Fibroblast of skin of abdomen (primary cell): ENCODE measurements around the gene LITAF.
A peak's percentile ranks its signal among the peaks of the same experiment; 100 is the strongest.
"Not testable (repeated sequence)": the region's sequence is repeated elsewhere in the genome, so short reads cannot be mapped to it uniquely, and the experiment has no call there.

Source experiments
- DNase-seq: peaks from one replicate; pipeline ENCODE4 v3.0.0-alpha.2; 2013

The LITAF gene

DNA sequence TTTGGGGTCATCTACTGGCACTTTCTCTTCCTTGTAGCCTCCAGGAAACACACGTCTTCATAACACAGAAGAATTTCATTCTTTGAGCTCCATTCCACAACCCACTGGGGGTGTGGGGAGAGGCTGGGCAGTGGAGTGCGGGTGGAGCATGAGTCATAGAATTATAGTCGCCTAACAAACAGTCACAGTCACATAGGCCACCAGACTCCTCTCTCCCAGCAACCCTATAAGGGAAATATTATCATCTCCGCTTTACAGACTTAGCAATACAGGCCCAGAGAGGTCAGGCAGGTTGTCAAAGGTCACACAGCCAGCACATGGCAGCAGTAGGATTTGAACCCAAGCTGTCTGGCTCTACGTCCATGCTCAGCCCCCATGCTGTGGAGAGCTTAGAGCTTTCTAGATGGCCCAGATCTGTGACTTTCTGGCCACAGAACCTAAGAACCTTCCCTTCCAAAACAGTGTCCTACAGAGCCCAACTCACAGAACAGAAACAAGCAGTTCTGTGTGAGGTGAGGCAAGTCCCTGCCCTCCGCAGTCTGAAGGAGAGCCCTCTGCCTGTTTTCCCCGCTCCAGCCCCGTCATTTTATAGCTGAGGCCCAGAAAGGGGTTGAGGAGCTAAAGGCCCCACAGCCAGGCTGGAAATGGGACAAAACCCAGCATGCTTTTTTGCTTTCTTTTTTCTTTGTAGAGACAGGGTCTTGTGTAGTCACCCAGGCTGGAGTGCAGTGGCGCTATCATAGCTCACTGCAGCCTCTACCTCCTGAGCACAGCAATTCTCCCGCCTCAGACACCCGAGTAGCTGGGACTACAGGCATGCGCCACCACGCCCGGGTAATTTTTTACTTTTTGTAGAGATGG lies 10.7 kb upstream of the LITAF start:
- DNase-seq, result peak; percentile 24

DNA sequence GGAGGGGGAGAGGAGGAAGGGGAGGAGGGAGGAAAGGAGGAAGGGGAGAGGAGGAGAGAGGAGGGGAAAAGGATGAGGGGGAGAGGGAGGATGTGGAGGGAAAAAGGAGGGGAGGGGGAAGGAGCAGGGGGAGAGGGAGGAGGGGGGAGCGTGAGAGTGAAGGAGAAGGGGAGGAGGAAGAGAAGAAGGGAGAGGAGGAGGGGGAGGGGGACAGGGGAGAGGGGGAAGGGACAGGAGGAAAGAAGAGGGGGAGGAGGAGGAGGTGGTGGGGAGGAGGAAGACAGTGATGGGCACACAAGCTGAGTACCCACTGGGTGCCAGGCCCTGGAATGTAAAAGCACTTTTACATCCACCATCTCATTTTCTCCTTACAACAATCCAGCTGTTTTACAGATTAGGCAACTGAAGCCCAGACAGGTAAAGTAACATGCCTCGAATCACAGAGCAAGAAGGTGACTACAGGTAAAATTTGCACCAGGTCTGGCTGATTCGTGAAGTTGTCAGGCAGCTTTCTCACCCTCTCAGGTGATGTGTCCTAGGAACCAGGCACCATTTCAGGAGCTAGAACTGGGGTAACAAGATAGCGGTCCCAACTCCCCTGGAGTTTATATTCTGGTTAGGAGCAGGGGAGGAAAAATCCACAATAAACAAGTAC lies 10.0 kb upstream of the LITAF start:
- DNase-seq, result no peak

DNA sequence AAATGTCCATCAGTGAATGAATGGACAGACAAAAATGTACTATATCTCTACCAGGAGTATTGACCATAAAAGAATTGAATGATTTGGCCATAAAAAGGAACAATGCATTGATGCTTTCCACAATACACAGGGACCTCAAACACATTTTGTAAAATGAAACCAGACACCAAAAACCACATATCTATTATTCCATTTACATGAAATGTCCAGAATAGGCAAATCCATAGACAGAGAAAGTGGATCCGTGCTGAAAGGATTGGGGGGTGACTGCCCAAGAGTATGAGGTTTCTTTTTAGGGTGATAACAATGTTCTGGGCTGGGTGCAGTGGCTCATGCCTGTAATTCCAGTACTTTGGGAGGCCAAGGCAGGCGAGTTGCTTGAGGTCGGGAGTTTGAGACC lies 6.9 kb upstream of the LITAF start:
- DNase-seq, result peak; percentile 37

DNA sequence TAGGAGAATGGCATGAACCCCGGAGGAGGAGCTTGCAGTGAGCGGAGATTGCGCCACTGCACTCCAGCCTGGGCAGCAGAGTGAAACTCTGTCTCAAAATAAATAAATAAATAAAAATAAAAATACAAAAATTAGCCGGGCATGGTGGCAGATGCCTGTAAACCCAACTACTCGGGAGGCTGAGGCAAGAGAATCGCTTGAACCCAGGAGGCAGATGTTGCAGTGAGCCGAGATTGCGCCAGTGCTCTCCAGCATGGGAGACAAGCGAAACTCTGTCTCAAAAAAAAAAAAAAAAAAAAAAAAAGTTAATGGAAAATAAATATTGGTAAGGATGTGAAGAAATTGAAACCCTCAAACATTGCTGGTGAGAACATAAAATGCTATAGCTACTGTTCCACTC lies 6.4 kb upstream of the LITAF start:
- not testable (repeated sequence) for DNase-seq

DNA sequence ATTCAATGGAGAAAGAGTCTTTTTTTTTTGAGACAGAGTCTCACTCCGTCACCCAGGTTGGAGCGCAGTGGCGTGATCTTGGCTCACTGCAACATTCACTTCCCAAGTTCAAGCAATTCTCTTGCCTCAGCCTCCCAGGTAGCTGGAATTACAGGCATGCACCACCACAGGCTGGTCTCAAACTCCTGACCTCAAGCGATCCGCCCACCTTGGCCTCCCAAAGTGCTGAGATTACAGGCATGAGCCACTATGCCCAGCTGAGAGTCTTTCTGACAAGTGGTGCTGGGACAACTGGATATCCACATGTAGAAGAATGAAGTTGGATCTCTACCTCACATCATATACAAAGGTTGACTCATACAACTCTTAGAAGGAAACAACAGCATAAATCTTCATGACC lies 4.9 kb upstream of the LITAF start:
- not testable (repeated sequence) for DNase-seq

DNA sequence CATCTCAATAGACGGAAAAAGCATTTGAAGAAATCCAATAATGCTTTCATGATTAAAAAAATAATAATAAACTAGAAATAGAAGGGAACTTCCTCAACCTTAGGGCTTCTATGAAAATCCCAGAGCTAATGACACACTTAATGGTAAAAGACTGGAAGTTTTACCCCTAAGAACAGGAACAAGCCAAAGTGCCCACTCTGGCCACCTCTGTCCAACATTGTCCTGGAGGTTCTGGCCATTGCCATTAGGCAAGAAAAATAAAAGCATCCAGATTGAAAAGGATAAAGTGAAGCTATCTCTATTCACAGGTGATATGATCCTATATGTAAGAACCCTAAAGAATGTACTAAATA lies 2.5 kb upstream of the LITAF start:
- DNase-seq, result no peak

DNA sequence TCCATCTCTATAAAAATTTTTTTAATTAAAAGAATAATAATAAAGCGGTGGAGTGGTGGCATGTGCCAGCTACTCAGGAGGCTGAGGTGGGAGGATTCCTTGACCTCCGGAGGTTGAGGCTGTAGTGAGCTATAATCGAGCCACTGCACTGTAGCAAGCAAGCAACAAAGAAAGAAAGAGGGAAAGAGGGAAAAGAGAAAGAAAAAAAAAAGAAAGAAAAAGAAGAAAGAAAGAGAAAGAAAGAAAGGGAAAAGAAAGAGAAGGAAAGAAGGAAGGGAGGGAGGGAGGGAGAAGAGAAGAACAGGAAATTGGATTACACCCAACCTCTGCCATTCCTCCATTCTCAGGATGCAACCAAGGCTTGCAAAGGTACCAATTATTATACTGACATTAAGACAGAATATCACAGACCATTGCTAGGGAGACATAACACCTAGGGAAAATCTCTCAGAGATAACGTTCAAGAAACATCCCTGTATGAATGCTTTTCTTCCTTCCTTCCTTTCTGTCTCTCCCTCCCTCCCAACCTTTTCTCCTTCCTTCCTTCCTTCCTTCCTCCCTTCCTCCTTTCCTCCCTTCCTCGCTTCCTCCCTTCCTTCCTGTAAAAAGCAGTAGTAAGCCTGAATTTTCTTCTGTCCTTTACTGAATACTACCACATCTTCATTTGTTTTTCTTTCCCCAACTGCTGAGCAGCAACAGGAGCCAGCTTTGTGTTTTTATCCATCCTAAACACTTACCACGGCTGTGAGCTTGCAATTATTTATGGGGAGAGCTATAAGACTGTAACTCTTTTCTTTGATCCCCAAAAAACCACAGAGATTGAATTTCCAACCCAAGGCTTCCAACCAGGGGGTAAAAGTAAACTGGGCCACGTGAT lies 1.8 kb upstream of the LITAF start:
- no peak for DNase-seq

DNA sequence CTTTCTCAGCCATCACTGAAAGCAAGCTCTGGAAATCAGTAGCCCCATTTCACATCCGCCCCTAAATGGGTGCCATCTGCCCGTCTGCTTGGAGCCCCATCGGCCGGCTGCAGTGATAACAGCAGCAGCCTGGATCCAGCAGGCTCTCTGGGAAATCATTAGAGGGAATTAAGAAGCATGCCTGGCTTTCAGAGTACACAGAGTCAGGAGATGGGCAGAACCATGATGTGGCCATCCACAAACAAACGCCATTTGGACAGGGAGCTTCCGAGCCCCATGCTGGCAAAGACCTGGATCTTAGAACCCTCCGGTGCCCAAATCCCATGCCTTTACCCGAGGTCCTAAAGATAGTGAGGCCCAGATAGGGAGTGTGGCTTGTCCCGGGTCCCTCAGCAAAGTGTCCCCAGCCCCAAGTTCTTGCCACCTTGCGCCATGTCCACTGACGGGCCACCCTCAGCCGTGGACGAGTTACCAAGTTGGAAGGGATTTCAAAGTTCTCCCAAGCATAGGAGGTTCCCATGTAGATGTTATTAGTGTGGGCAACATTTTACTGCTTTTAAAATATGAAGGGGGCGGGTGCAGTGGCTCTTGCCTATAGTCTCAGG lies 1.0 kb upstream of the LITAF start:
- no peak for DNase-seq

DNA sequence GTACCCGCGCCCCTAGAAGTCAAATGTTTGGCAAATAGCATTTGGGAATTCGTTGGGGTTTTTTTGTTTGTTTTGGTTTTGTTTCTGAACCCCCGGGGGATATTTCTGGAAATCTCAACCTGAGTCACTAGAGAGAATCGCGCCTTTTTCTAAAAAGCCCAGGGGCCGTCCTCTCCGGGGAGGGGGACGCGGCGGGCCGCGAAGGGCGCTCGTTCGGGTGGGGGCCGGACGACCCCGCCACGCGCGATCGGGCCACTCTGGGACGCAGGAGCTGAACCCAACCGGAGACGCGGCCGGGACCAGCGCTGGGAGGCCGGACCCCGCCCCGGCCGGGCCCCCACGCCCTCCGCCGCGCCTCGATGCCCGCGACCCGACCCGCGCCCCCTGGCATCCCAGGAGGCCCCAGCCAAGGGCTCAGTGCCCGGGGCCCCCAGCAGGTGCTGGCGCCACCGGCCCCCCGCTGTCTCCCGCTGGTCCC lies 302 bp downstream of the LITAF start:
- no peak for DNase-seq

DNA sequence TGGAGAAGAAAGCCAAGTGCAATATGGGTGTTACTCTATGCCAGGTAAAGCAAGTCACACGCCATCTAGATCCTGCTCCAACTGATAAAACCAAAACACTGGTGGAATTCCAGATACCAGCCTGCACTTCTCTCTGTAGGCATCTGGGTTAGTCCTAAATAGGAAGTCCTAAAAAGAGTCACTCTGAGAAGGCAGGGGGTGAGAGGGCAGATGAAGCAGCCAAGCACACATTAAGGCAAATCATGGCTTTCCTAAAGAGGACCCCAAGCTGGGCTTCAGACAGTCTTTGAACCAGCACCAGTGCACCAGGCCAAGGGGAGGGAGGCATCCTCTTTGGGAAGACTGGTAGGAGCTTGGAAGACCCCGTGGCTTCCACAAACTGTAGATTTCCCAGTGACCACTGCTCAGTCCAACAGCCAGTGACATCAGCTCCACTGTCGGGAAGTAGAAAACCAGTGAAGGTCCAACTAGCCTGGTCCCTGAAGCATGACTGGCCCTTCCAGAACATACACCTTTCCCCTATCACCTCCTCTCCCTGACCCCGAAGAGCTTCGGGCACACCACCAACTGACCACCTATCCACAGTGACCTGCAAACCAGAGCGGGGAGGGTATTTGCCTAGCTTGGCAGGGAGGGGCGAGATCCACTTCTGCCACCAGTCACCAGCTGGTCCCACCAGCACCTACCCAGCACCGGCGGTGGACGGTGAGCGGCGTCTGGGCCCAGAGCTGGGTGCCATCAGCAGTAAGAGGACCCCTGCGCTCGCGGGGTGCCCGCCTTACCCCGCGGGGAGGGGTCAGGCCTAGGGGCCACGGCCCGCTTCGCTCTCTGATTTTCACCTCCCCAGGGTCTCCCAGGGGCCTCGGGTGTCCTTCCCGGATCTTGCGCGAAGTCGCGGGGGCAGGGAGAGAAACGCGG lies 1.0 kb downstream of the LITAF start:
- DNase-seq, result no peak

DNA sequence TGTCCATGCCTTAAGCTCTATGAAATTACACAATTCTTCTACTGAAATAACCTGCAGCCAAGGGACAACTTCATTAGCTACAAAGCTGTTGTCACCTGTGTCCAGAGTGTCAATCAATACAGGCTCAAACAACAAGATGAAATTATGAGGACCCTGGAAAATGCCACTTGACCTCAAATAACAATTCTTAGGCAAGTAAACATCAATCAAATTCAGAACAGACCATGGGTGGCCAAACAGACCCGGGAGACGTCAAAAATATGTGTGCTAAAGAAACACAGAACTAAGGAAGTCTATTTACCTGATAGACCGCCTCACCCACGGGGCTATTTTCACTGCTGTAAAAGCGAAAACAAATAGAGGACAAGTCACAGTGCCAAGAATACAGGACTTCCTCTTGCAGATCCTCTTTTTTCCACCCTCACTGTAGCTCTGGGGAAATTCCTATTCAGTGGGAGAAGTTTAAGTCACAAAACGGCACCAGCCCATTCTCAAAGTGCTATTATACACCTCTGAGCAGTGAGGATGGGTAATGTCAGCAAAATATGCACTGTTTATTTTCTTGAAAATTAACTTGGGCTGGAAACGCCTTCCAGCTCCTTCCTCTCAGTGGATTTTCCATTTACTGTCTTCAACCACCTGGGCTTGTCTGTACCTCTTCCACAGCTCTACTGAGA lies 2.7 kb downstream of the LITAF start:
- no peak for DNase-seq

DNA sequence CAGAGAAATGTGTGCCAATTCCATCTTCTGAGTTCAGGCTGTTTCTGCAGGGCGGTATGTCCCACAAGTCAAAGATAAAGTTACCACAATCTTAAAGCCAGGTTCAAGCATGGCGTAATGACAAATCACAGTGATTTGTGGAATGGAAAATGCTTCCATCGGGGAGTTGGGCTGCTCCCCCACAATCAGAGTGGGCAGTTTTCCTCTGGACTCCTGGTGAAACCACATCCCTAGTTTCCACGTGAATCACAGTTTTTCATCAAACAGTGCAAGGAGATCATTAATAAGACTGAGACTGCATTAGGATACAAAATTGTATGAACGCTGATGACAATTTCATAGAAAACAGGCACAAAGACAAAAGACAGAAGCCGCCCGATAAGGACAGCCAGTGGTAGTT lies 3.6 kb downstream of the LITAF start:
- peak; percentile 57 for DNase-seq

DNA sequence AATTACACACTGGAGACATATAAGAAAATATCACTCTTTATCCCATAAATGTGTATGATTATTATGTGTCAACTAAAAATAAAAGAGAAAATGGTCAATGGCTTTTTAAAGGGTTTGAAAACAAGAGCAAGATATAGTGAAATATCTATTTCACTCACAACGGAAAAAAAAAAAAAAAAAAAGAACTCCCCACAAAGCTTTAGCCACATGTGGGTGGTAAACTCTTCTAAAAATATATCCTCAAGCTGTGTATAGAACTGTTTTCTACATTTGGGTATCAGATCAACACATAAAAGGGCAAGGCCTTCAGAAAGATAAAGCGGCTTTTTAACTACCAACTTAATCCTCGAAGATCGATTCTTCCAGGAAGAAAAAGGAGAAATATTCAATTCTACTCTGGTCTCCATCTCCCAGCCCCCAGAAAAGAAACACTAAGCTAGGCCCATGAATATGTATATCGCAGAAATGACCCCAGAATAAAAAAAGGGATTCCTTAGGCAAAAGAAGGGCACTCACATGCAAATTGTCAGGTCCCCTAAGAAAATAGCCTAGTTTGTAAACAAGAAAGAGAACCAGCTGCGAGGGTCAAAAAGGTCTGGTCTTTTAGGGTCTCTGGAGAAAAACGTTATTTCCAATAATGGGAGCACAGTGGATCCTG lies 4.4 kb downstream of the LITAF start:
- DNase-seq, result no peak

DNA sequence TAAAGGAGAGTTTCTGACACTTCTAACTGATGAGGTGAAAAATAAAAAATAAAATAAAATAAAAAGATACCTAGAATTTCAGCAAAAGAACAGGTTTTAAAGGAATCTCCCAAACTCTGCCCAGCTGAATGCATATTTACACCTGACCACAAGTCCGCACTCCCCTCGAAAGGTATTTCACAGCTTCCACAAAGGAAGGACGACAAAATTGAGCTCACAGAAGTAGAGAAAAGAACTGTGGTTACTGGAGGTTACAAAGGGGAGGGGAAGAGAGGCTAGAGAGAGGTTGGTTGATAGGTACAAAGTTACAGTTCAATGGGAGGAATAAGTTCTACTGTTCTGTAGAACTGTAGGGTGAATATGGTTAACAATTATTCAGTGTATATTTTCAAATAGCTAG lies 5.0 kb downstream of the LITAF start:
- DNase-seq, result no peak

DNA sequence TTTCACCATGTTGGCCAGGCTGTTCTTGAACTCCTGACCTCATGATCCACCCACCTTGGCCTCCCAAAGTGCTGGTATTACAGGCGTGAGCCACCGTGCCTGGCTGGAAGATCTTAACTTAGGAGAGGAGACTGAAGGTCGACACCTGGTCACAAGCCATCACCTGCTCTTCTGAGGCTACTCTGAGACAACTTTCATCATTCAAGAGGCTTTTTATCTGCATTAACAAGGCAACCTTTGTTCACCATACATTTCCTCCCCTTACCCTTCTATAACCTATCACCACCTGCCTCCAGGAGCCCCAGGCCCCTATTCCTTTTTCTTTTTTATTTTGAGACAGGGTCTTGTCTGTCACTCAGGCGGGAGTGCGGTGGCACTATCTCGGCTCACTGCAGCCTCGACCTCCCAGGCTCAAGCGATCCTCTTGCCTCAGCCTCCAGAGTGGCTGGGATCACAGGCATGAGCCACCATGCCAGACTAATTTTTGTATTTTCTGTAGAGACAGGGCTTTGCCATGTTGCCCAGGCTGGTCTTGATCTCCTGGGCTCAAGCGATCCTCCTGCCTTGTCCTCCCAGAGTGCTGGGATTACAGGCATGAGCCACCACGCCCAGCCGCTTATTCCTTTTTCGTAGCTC lies 6.2 kb downstream of the LITAF start:
- DNase-seq, result no peak

DNA sequence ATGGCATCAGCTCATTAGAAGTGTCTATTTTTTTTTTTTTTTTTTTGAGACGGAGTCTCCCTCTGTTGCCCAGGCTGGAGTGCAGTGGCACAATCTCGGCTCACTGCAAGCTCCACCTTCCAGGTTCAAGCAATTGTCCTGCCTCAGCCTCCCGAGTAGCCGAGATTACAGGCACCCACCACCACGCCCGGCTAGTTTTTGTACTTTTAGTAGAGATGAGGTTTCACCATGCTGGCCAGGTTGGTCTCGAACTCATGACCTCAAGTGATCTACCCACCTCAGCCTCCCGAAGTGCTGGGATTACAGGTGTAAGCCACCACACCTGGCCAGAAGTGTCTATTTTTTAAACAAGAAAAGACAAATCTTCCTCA lies 9.4 kb downstream of the LITAF start:
- not testable (repeated sequence) for DNase-seq

DNA sequence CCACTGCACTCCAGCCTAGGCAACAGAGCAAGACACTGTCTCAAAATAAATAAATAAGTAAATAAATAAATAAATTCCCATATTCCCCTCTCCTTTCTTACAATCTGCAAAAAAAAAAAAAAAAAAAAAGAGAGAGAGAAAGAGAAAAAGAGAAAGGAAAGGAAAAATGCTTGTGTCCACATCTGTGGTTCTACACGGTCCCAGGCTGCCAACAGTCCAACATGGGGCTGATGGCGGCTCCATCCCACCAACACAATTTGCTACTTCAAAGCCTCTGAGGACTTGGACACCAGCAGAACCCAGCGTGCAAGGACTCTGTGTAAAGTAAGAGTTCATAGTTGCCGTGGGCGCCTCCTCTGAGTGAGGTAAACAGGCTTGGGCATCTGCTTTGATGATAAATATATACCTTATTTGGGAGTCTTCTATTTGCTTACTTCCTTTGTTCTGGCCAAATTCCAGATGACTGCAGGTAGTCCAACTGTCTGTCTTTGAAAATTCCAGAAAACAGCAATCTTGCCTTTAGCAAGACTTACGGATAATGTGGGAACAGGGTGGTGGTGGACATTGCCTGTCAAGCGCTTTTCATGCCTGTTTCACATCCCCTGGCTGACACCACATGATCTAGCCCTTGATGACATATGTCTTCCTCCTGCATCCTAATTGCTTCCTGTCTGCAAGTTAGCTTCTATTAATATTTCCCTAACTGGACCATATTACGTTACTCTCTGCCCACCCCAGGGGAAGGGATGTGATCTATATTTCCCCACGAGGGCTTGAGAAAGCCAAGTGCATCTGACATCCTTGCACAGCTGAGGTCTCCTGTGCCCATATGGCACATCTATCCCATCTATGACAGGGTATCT lies 10.1 kb downstream of the LITAF start:
- no peak for DNase-seq

DNA sequence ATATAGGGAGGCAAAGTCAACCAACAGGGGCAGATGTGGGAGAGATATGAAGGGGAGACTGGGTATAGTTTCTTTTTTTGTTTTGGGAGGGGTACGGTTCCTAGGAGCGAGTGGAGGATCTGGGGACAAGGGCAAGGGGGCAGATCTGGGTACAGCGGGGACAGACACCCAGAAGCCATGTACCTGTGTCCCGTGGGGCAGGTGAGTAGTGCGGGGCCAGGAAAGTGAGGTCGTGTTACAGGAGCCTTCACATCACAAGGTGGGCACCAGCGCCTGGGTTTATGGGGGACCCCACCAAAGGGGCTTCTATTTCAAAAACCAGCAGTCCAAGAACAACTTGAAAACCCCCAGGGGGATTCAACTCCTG lies 11.5 kb downstream of the LITAF start:
- no peak for DNase-seq
